ENCODE results near the gene EML4.

The EML4 gene

DNA sequence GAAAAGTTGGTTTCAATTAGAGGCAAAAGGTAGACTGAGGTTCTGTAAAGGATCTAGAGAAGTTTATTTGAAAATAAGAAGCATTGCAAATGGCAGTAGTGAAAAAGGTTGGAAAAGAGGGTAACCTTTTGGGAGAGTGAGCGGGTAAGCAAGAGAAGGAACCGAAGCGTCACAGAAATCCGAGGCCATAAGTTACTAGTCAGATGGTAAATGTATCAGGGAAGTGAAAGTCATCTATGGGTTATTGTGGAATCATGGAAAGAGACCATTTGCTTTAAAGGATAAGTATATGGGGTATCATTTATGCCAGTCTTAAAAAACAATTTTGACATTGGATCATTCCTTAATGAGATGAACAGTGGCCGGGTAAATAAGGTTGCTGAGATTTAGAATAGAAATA lies 30.5 kb downstream of the EML4 start:
- no peak for DNase-seq (ENCODE audit: low spot score)
- TF ChIP-seq, protein P1, sequence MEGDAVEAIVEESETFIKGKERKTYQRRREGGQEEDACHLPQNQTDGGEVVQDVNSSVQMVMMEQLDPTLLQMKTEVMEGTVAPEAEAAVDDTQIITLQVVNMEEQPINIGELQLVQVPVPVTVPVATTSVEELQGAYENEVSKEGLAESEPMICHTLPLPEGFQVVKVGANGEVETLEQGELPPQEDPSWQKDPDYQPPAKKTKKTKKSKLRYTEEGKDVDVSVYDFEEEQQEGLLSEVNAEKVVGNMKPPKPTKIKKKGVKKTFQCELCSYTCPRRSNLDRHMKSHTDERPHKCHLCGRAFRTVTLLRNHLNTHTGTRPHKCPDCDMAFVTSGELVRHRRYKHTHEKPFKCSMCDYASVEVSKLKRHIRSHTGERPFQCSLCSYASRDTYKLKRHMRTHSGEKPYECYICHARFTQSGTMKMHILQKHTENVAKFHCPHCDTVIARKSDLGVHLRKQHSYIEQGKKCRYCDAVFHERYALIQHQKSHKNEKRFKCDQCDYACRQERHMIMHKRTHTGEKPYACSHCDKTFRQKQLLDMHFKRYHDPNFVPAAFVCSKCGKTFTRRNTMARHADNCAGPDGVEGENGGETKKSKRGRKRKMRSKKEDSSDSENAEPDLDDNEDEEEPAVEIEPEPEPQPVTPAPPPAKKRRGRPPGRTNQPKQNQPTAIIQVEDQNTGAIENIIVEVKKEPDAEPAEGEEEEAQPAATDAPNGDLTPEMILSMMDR (IDR thresholded peaks at IDR 0.05; ENCODE audit: extremely low read depth, missing control alignments): no peak

DNA sequence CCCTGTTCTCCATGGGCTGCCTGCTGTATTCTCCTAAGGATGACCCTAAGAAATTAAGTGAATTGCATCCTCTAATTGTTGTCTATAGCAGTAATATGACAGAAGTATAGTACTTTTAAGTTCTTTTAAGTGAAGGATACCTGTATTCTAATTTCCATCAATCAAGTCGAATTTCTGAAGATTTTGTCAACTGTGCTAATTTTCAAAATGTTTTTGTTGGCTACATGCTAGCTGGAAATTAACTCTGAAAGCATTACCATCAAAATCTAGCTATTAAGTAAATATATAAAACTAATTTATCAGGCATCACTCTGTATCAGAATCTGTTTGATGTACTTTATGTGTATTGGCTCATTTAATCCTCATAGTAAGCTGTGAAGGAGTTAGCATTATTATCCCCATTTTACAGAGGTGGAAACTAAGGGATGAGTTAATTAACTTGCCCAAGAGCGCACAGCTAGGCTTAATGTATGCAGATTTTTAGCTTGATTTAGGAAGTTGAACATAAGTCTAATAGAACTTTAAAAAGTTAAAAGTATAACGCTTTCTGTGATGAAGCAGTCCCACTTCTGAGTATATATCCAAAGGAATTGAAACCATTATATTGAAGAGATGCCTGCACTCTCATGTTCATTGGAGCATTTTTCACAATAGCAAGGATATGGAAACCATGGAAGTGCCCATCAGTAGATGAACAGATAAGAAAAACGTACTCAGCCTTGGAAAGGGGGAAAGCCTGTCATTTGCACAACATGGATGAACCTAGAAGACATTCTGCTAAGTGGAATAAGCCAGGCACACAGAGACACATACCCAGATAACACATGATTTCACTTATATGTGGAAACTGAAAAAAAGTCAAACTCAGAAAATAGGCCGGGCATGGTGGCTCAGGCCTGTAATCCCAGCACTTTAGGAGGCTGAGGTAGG lies 32.0 kb downstream of the EML4 start:
- DNase-seq (ENCODE audit: low spot score): no peak
- TF ChIP-seq, protein P1 (IDR thresholded peaks at IDR 0.05; ENCODE audit: extremely low read depth, missing control alignments): no peak

DNA sequence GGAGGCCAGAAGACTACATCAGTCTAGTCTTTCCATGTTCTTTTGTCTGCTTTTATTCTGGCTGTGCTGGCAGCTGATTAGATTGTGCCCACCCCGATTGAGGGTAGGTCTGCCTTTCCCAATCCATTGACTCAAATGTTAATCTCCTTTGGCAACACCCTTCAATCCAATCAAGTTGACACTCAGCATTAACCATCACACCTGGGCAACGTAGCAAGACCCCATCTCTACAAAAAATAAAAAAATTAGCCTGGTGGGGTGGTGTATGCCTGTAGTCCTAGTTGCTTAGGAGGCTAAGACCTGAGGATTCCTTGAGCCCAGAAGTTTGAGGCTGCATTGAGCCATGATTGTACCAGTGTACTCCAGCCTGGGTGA lies 33.5 kb downstream of the EML4 start:
- TF ChIP-seq, protein P1 (IDR thresholded peaks at IDR 0.05; ENCODE audit: extremely low read depth, missing control alignments): no peak
- DNase-seq (ENCODE audit: low spot score): no peak

DNA sequence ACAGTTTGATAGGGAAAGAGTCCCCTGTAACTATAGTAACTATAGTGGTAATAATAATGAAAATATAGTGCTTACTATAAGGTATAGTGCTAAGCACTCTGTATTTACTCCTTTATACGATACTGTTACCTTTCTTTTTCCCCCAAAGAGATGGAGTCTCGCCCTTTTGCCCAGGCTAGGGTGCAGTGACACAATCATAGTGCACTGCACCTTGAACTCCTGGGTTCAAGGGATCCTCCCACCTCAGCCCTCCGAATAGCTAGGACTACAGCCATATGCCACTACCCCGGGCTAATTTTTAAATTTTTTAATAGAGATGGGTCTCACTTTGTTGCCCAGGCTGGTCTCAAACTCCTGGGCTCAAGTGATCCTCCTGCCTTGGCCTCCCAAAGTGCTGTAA lies 34.6 kb downstream of the EML4 start:
- TF ChIP-seq, protein P1 (IDR thresholded peaks at IDR 0.05; ENCODE audit: extremely low read depth, missing control alignments): no peak
- no peak for DNase-seq (ENCODE audit: low spot score)

DNA sequence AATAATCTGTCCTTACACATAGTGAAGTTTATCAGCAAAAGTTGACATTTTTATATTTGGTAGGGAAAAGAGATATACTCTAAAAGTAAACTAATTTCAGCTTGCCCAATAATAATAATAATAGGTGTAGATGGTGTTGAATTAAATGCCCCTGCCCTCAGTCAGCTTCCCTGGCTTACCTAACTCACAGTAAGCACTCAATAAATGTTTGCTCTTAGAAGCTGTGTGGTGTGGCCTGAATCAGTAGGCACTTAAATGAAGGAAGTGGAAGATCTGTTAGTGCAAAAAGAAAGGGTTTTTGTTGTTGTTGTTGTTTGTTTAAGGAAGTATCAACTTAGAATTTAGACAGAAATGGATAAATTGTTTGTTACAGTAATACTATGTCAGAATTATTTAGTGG lies 36.2 kb downstream of the EML4 start:
- TF ChIP-seq, protein P1 (IDR thresholded peaks at IDR 0.05; ENCODE audit: extremely low read depth, missing control alignments): no peak
- no peak for DNase-seq (ENCODE audit: low spot score)

DNA sequence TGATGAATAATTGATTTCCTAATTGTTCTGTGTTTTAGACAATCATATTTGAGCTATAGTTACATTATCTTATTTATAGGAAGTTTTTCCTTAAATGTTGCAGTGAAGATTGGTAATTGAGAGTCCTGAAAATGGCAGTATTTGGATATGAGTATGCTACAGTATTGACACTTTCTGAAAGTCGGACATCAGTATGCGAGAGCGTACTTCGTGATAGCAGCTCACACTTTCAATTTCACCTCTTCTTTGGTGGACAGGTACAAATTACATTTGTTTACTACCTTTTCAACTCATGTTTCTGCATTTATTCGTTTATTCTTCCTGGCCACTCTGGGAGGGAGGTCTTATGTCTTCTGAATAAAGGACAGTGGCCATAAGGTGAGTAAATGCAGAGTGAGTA lies 38.7 kb downstream of the EML4 start:
- TF ChIP-seq, protein P1 (IDR thresholded peaks at IDR 0.05; ENCODE audit: extremely low read depth, missing control alignments): no peak
- no peak for DNase-seq (ENCODE audit: low spot score)

DNA sequence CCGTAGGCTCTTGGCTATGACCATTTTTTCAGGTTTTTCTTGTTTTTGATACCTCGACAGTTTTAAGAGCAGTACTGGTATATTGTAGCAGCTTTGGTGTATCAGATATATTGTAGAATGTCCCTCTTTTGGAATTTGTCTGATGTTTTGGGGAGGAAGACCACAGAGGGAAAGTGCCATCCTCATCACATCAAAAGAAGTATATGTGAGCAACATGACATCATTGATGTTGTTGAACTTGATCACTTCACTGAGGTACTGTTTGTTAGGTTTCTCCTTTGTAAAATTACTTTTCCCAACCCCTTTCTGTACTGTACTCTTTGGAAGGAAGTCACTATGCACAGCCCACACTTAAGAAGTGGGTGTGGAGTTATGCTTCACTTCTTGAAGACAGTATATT lies 41.0 kb downstream of the EML4 start:
- no peak for DNase-seq (ENCODE audit: low spot score)
- TF ChIP-seq, protein P1 (IDR thresholded peaks at IDR 0.05; ENCODE audit: extremely low read depth, missing control alignments): no peak

Measured in GM20000 (cell line).